Panc1 (cell line): Measurements from ENCODE around the gene CTNND2. TPM values are rescaled to one million over a fixed set of nuclear protein-coding genes. Genes with fewer than 3 reads are reported as not detected.

Experiments used
- ATAC-seq: fragments of 200-7000 bp; cut with Tn5 transposase; 2 replicates; pipeline ENCODE4 v1.9.1; 2020; ENCODE audit warnings: mild to moderate bottlenecking, moderate library complexity
- BruUV-seq: library from RNA; stranded (reverse); fragments of 400-500 nt; replicated peaks from 2 replicates; lab custom pipeline; 2021; lab: Mats Ljungman, UMichigan
- CTCF ChIA-PET: fragments of 300-600 bp; sonication (Branson Sonifier 250); formaldehyde crosslinking; loops from one replicate; lab custom pipeline; 2022; ENCODE audit warnings: antibody characterized with exemption; lab: Charles Lee
- POLR2A ChIA-PET: fragments of 300-600 bp; sonication (Branson Sonifier 250); formaldehyde crosslinking; loops from one replicate; lab custom pipeline; 2022; ENCODE audit warnings: antibody characterized with exemption; lab: Charles Lee
- DNase-seq: peaks from one replicate; pipeline ENCODE4 v3.0.0-alpha.2; 2010; ENCODE audit warnings: low read depth, low spot score
- H3K27ac ChIP-seq: 2 replicates; pipeline ENCODE4 v1.5.1; 2011; ENCODE audit warnings: mild to moderate bottlenecking, low read length, inconsistent platforms
- H3K27me3 ChIP-seq: fragments of 200-500 bp; sonication (Bioruptor generic); 2 replicates; pipeline ENCODE4 v1.6.0; 2014; ENCODE audit warnings: low read length, inconsistent platforms; ENCODE audit not compliant: control insufficient read depth, insufficient read depth
- H3K36me3 ChIP-seq: fragments of 200-500 bp; sonication (Bioruptor generic); 2 replicates; pipeline ENCODE4 v1.5.1; 2014; ENCODE audit warnings: inconsistent platforms, mild to moderate bottlenecking, low read length, moderate library complexity; ENCODE audit not compliant: control insufficient read depth, insufficient read depth
- H3K4me1 ChIP-seq: 2 replicates; pipeline ENCODE4 v1.5.1; 2011; ENCODE audit warnings: inconsistent platforms, mild to moderate bottlenecking, low read length, moderate library complexity; ENCODE audit not compliant: control insufficient read depth, insufficient read depth
- H3K4me3 ChIP-seq, 2 experiments: 2 replicates each; pipeline ENCODE4 v1.5.1; 2011 to 2012; ENCODE audit warnings: low read depth in 2 of 2, low read length in 2 of 2, mild to moderate bottlenecking in 2 of 2, inconsistent platforms in 1 of 2, moderate library complexity in 1 of 2
- H3K9me3 ChIP-seq: fragments of 200-500 bp; sonication (Bioruptor generic); 2 replicates; pipeline ENCODE4 v1.5.1; 2014; ENCODE audit warnings: low read depth, mild to moderate bottlenecking, inconsistent platforms, low read length, moderate library complexity; ENCODE audit not compliant: control insufficient read depth, insufficient read depth
- CTCF ChIP-seq: fragments of 450-650 bp; IDR thresholded peaks from 2 replicates; pipeline ENCODE4 v1.5.1; 2017; ENCODE audit warnings: mild to moderate bottlenecking
- POLR2AphosphoS5 ChIP-seq: IDR thresholded peaks from 2 replicates; pipeline ENCODE4 v1.6.1; 2012; ENCODE audit warnings: mild to moderate bottlenecking, low read depth, low read length, moderate library complexity
- REST ChIP-seq, 2 experiments: IDR thresholded peaks; 2 replicates each; pipeline ENCODE4 v1.6.1; 2011 to 2012; ENCODE audit warnings: low read depth in 2 of 2, control low read depth in 1 of 2, low read length in 1 of 2, mild to moderate bottlenecking in 1 of 2, moderate library complexity in 1 of 2; ENCODE audit not compliant: insufficient read depth in 1 of 2
- SIN3A ChIP-seq: IDR thresholded peaks from 2 replicates; pipeline ENCODE4 v1.6.1; 2012; ENCODE audit warnings: low read depth, mild to moderate bottlenecking, low read length, moderate library complexity, borderline replicate concordance; ENCODE audit not compliant: insufficient read depth
- TCF7L2 ChIP-seq: IDR thresholded peaks from 2 replicates; pipeline ENCODE4 v1.6.1; 2011; ENCODE audit warnings: mild to moderate bottlenecking, low read depth, low read length, inconsistent platforms
- in situ Hi-C: cut with HindIII; loops from 2 replicates; pipeline ENCODE4 v1.10.0; 2016; ENCODE audit warnings: low sequenced_read_pairs, low pct_unique_long_range_greater_than_20kb
- intact Hi-C: fragments of 100-400 bp; cut with micrococcal nuclease; formaldehyde crosslinking; loops from one replicate; pipeline ENCODE4 v1.10.0; 2022; ENCODE audit not compliant: unreplicated experiment
- total RNA-seq: library from RNA; stranded (reverse); gene quantifications from one replicate; pipeline ENCODE4 v1.2.1, GENCODE V29; 2021; ENCODE audit not compliant: unreplicated experiment

The CTNND2 gene
- total RNA-seq, 1 experiment from 2014 or later: 1.0 TPM

- Histone ChIP-seq H3K4me1 (no peaks in the 10 kb centered on the region), H3K27ac (no peak overlapping the region), H3K27me3 (no peaks in the 10 kb centered on the region), H3K4me3 (no peak overlapping the region), H3K36me3 (no peaks in the 10 kb centered on the region), H3K9me3 (no peaks in the 10 kb centered on the region)
- TF ChIP-seq CTCF (no peak), POLR2AphosphoS5 (no peak), SIN3A (no peak), TCF7L2 (no peak), REST (IDR thresholded peaks at IDR 0.05; ENCODE audit: insufficient read depth in 1 of 2, low read depth in 2 of 2, low read length in 1 of 2) (no peak)
- intact Hi-C loops (no loop called here), in situ Hi-C loops (no loop called here)
- BruUV-seq: no TSS peak
- ChIA-PET POLR2A (no interaction called here), CTCF (no interaction called here)
- ATAC-seq (no peak), DNase-seq (no peak)
These were observed 399.4 kb downstream of the CTNND2 start for GRCh38 chr5:11504886-11505193.

- ATAC-seq: no peak
These were observed 400.0 kb downstream of the CTNND2 start for GRCh38 chr5:11504065-11504885.

More at GRCh38 chr5:11504065-11504885, 400.0 kb downstream of the CTNND2 start:
- Histone ChIP-seq H3K27me3 (no peaks in the 10 kb centered on the region), H3K4me3 (no peak overlapping the region), H3K9me3 (no peaks in the 10 kb centered on the region), H3K27ac (no peak overlapping the region), H3K36me3 (no peaks in the 10 kb centered on the region), H3K4me1 (no peaks in the 10 kb centered on the region)
- in situ Hi-C loops: no loop called here
- CTCF ChIA-PET: no interaction called here
- DNase-seq: no peak
- POLR2A ChIA-PET: no interaction called here
- BruUV-seq: no TSS peak
- intact Hi-C loops: no loop called here
- TF ChIP-seq TCF7L2: no peak
- TF ChIP-seq SIN3A: no peak
- TF ChIP-seq REST (IDR thresholded peaks at IDR 0.05; ENCODE audit: insufficient read depth in 1 of 2, low read depth in 2 of 2, low read length in 1 of 2): no peak
- no peak for TF ChIP-seq CTCF
- TF ChIP-seq POLR2AphosphoS5: no peak
